IMR-90 (cell line): ENCODE data around the gene FMN1. TPM values are rescaled to one million over a fixed set of nuclear protein-coding genes. Genes with fewer than 3 reads are reported as not detected.
A peak's percentile ranks its signal among the peaks of the same experiment; 100 is the strongest.

Source experiments
- ATAC-seq: fragments of 200-7000 bp; cut with Tn5 transposase; 2 replicates; pipeline ENCODE4 v1.9.1; 2020; ENCODE audit warnings: low read depth, mild to moderate bottlenecking, moderate library complexity
- BruUV-seq: library from RNA; stranded (reverse); fragments of 400-500 nt; replicated peaks from 2 replicates; lab custom pipeline; 2021; lab: Mats Ljungman, UMichigan
- CTCF ChIA-PET: fragments of 300-600 bp; formaldehyde crosslinking; extraction: SDS; loops from one replicate; lab custom pipeline; 2021; ENCODE audit warnings: antibody characterized with exemption; lab: Yijun Ruan, JAX
- POLR2A ChIA-PET: fragments of 300-600 bp; sonication (Branson Sonifier 250); formaldehyde crosslinking; loops from one replicate; lab custom pipeline; 2022; ENCODE audit warnings: antibody characterized with exemption; ENCODE audit not compliant: unreplicated experiment; lab: Charles Lee
- DNase-seq: peaks from one replicate; pipeline ENCODE4 v3.0.0; 2013
- H2AFZ ChIP-seq: replicated peaks from 2 replicates; pipeline ENCODE3; 2013; ENCODE audit warnings: low read length, mild to moderate bottlenecking; ENCODE audit not compliant: poor library complexity
- H2AK5ac ChIP-seq: 2 replicates; pipeline ENCODE4 v1.6.1; 2013; ENCODE audit warnings: low read depth, low read length, inconsistent platforms
- H2AK9ac ChIP-seq: replicated peaks from 2 replicates; pipeline ENCODE3; 2013; ENCODE audit warnings: mild to moderate bottlenecking, low read depth, low read length, moderate library complexity; ENCODE audit not compliant: poor library complexity
- H2BK120ac ChIP-seq: 2 replicates; pipeline ENCODE4 v1.6.1; 2013; ENCODE audit warnings: low read depth, low read length, inconsistent platforms
- H2BK15ac ChIP-seq: 3 replicates; pipeline ENCODE4 v1.6.1; 2013; ENCODE audit warnings: low read depth, low read length, inconsistent platforms
- H2BK20ac ChIP-seq: 2 replicates; pipeline ENCODE4 v1.6.1; 2013; ENCODE audit warnings: low read depth, mild to moderate bottlenecking, inconsistent platforms, low read length, moderate library complexity
- H2BK5ac ChIP-seq: 2 replicates; pipeline ENCODE4 v1.6.1; 2013; ENCODE audit warnings: mild to moderate bottlenecking, low read depth, low read length, inconsistent platforms; ENCODE audit not compliant: poor library complexity, severe bottlenecking
- H3K14ac ChIP-seq: replicated peaks from 2 replicates; pipeline ENCODE4 v1.6.1; 2013; ENCODE audit warnings: low read depth, low read length, inconsistent platforms
- H3K18ac ChIP-seq: 2 replicates; pipeline ENCODE4 v1.6.1; 2013; ENCODE audit warnings: low read depth, low read length, control low read depth
- H3K23ac ChIP-seq: 2 replicates; pipeline ENCODE4 v1.6.1; 2013; ENCODE audit warnings: low read depth, low read length, inconsistent platforms
- H3K27ac ChIP-seq: 2 replicates; pipeline ENCODE4 v1.5.1; 2013; ENCODE audit warnings: mild to moderate bottlenecking, control low read depth, low read length; ENCODE audit not compliant: insufficient read depth
- H3K27me3 ChIP-seq: 2 replicates; pipeline ENCODE4 v1.6.1; 2013; ENCODE audit warnings: low read length; ENCODE audit not compliant: control insufficient read depth, insufficient read depth
- H3K36me3 ChIP-seq: 2 replicates; pipeline ENCODE4 v1.6.1; 2013; ENCODE audit warnings: low read length, mixed read lengths; ENCODE audit not compliant: control insufficient read depth, insufficient read depth
- H3K4ac ChIP-seq: 2 replicates; pipeline ENCODE4 v1.6.1; 2013; ENCODE audit warnings: low read depth, low read length, inconsistent platforms
- H3K4me1 ChIP-seq: 2 replicates; pipeline ENCODE4 v1.6.1; 2013; ENCODE audit warnings: low read length, mixed read lengths; ENCODE audit not compliant: control insufficient read depth, insufficient read depth
- H3K4me2 ChIP-seq: 2 replicates; pipeline ENCODE4 v1.6.1; 2013; ENCODE audit warnings: low read depth, mild to moderate bottlenecking, control low read depth, low read length, moderate library complexity
- H3K4me3 ChIP-seq: 2 replicates; pipeline ENCODE4 v1.5.1; 2013; ENCODE audit warnings: low read depth, mild to moderate bottlenecking, control low read depth, low read length, moderate library complexity; ENCODE audit not compliant: insufficient read depth
- H3K56ac ChIP-seq: 2 replicates; pipeline ENCODE4 v1.6.1; 2013; ENCODE audit warnings: low read length, inconsistent platforms; ENCODE audit not compliant: insufficient read depth; ENCODE audit errors: extremely low read depth
- H3K79me1 ChIP-seq, 2 experiments: 2 replicates each; pipeline ENCODE4 v1.6.1; 2013; ENCODE audit warnings: low read length in 2 of 2, inconsistent platforms in 1 of 2, low read depth in 1 of 2
- H3K9ac ChIP-seq: 2 replicates; pipeline ENCODE4 v1.6.1; 2013; ENCODE audit warnings: low read depth, low read length, control low read depth
- H3K9me1 ChIP-seq: 2 replicates; pipeline ENCODE4 v1.6.1; 2013; ENCODE audit warnings: low read length, inconsistent platforms; ENCODE audit not compliant: insufficient read depth
- H3K9me3 ChIP-seq: 2 replicates; pipeline ENCODE4 v1.6.1; 2013; ENCODE audit warnings: low read length; ENCODE audit not compliant: control insufficient read depth, insufficient read depth
- H4K20me1 ChIP-seq: 2 replicates; pipeline ENCODE4 v1.6.1; 2013; ENCODE audit warnings: low read length, inconsistent platforms; ENCODE audit not compliant: insufficient read depth
- H4K5ac ChIP-seq: 2 replicates; pipeline ENCODE4 v1.6.1; 2013; ENCODE audit warnings: mild to moderate bottlenecking, low read depth, low read length, control low read depth
- H4K8ac ChIP-seq, 2 experiments: 2 replicates each; pipeline ENCODE4 v1.6.1; 2013; ENCODE audit warnings: low read depth in 2 of 2, low read length in 2 of 2, control low read depth in 1 of 2, inconsistent platforms in 1 of 2
- H4K91ac ChIP-seq: 2 replicates; pipeline ENCODE4 v1.6.1; 2013; ENCODE audit warnings: low read depth, low read length, inconsistent platforms; ENCODE audit not compliant: insufficient read depth
- RFX5 ChIP-seq: IDR thresholded peaks from 2 replicates; pipeline ENCODE4 v1.8.0; 2012; ENCODE audit warnings: low read depth, mild to moderate bottlenecking, low read length, moderate library complexity
- WGBS, 2 experiments: methylation state at CpG; one replicate each; pipeline versions ENCODE4 v1.1.5 to v1.1.7; 2013; ENCODE audit warnings: missing lambda C conversion rate in 2 of 2; ENCODE audit not compliant: insufficient read length in 1 of 2; ENCODE audit errors: extremely low coverage in 2 of 2; 5-methylcytosine and 5-hydroxymethylcytosine counted together
- dilution Hi-C: fragments of 300-500 bp; cut with HindIII; formaldehyde crosslinking; loops from one replicate; pipeline ENCODE4 v1.14.3; 2018; ENCODE audit warnings: low sequenced_read_pairs; ENCODE audit not compliant: unreplicated experiment
- in situ Hi-C: fragments of 300-500 bp; cut with MboI; formaldehyde crosslinking; loops from 3 replicates; pipeline ENCODE4 v1.14.3; 2019; ENCODE audit warnings: low sequenced_read_pairs, inconsistent platforms, mixed read lengths
- intact Hi-C: fragments of 100-400 bp; cut with micrococcal nuclease; formaldehyde crosslinking; loops from 2 replicates; pipeline ENCODE4 v1.10.0; 2022
- polyA plus RNA-seq, 3 experiments: library from polyadenylated mRNA; depleted of rRNA; stranded (reverse); fragments of >200 nt; gene quantifications; 2 replicates each; pipeline ENCODE4 v1.2.3, GENCODE V29; 2012; ENCODE audit warnings: low replicate concordance in 1 of 3
- total RNA-seq: library from RNA; depleted of rRNA; stranded (reverse); fragments of >200 nt; gene quantifications from 2 replicates; pipeline ENCODE4 v1.2.3, GENCODE V29; 2012

The FMN1 gene
- total and polyA plus RNA-seq, 2 of the 4 experiments (the other 2 are of a cell fraction) = 7.3 to 17.6 TPM

DNA sequence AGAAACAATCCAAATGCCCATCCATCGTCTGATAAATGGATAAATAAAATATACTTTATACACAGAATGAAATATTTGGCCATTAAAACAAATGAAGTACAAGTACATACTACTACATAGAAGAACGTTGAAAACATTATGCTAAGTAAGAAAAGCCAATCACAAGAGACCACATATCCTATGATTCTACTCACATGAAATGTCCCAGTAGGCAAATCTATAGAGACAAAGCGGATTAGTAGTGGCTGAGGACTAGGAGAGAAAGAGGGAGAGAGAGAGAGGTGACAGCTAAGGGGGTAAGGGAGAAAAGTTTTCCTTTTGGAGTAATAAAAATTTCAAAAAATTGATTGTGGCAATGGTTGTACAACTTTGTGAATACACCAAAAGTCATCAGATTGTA is 329.7 kb downstream of the FMN1 start:
- peak overlapping the region; percentile 85 for H4K91ac ChIP-seq
- no TSS peak for BruUV-seq
- H4K20me1 ChIP-seq = no peaks in the 10 kb centered on the region
- TF ChIP-seq RFX5 = no peak
- H3K9ac ChIP-seq = no peak overlapping the region
- H2AK9ac ChIP-seq = no peak overlapping the region
- no peak for ATAC-seq
- no peak for DNase-seq
- peaks cover 28% of the 10 kb centered on the region for H3K4me1 ChIP-seq
- H2BK5ac ChIP-seq = peak overlapping the region; percentile 95
- no peaks in the 10 kb centered on the region for H3K9me3 ChIP-seq
- H2BK20ac ChIP-seq = peak overlapping the region; percentile 87; the same call in 1 of the 2 replicates
- H3K27me3 ChIP-seq = no peaks in the 10 kb centered on the region
- no peak overlapping the region for H3K4me3 ChIP-seq
- intact Hi-C loops (loop anchor here (10.0 kb wide), 1 partner anchor 270 kb away; no protein-coding TSS in a partner anchor), dilution Hi-C loops (no loop called here), in situ Hi-C loops (no loop called here)
- H3K36me3 ChIP-seq = no peaks in the 10 kb centered on the region; the same call in 1 of the 2 replicates
- peak overlapping the region; percentile 67; the same call in 1 of the 2 replicates for H3K4ac ChIP-seq
- peak overlapping the region in 1 of 2 experiments; percentile 84; a peak in 2 of 4 replicates for H4K8ac ChIP-seq
- POLR2A ChIA-PET = interaction anchor here (0.6 to 0.7 kb wide), 2 partner anchors 56 to 197 kb away, joined by 3 read pairs; no protein-coding TSS in a partner anchor
- H2AFZ ChIP-seq = no peak overlapping the region
- peak overlapping the region; percentile 90 for H2BK120ac ChIP-seq
- peak overlapping the region; percentile 96; the same call in 1 of the 2 replicates for H3K18ac ChIP-seq
- H2AK5ac ChIP-seq = peak overlapping the region; percentile 50; the same call in 1 of the 2 replicates
- H3K79me1 ChIP-seq = peaks cover 28 to 59% of the 10 kb centered on the region in 2 experiments
- H3K9me1 ChIP-seq = peaks cover 25% of the 10 kb centered on the region
- H3K27ac ChIP-seq = peak overlapping the region; percentile 43; the same call in 1 of the 2 replicates
- H3K23ac ChIP-seq = peak overlapping the region; percentile 73; the same call in 1 of the 2 replicates
- H3K14ac ChIP-seq = peak overlapping the region; percentile 69
- H2BK15ac ChIP-seq = no peak overlapping the region
- no CpG with 5 or more reads among the region's 3 CpGs for WGBS, 2 experiments
- H3K4me2 ChIP-seq = no peak overlapping the region
- H4K5ac ChIP-seq = peak overlapping the region; percentile 93; the same call in 1 of the 2 replicates
- no peak overlapping the region for H3K56ac ChIP-seq
- CTCF ChIA-PET = no interaction called here
